ENCODE measurements around the gene KCNIP1.

KCNIP1 gene

GRCh38 chr5:170628691-170629565 lies 125.1 kb downstream of the KCNIP1 start:
- no peak for DNase-seq (ENCODE audit: low read depth in 2 of 2)

DNA sequence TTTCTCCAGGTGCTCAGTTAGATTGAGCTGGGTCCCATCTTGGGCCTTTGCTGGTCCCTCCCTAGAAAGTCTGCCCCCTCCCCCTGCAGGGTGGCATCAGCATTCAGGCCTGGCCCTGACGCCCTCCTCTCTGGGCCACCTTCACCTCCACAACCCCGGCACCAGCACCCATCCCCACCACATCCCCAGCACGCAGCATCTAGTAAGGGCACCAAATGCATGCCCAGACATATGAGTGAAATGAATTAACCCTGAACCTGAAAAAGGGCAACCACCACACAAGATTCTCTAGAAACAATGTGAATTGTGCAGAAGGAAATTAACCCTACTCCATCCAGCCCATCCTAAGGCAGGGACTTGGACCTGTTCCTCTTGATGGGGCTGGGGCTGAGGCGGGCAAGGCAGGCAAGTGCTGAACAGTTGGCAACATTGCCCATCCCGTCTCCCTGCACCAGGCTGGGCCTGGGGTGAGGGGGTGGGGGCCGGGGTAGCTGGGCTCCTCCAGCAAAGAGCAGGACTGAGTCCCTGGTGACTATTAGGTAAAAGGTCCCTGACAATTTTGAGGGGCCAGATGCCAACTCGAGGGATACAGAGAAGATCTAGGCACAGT lies 125.9 kb downstream of the KCNIP1 start:
- no peak for DNase-seq (ENCODE audit: low read depth in 2 of 2)

DNA sequence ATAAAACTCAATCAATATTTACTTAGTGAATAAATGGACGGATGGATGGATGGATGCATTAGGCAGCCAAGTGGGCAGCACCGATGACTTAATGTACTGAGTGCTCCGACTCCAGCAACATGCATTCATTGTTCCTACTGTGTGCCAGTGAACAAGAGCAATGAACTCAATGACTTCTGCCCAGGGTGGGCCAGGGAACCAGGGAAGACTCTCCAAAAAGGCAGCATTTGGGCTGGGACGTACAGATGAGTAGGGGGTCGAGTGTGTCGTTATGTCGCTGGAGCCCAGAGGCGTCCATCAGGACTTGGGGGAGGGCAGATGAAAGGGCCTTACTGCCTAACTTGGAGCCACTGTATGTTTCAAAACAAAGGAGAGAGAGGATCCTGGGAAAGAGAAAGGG lies 126.4 kb downstream of the KCNIP1 start:
- no peak for DNase-seq (ENCODE audit: low read depth in 2 of 2)

DNA sequence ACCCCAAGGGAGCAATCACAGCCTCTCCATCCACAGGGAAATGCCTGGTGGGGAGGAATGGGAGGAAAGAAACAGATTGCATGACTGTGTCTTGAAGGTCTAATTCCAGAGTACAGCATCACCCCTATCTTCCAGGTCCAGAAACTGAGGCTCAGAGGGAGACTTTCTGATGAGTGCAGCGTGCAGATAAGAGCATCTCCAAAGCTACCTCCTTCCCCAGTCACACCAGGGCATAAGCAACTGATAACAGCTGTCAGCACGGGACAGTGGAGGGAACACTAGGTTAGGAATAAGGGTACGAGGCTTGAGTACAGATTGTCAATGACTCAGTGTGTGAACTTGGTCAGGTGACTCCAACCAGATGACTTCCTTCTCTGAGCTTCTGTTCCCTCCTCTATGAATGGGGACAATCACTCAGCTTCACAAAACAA lies 126.9 kb downstream of the KCNIP1 start:
- no peak for DNase-seq (ENCODE audit: low read depth in 2 of 2)

GRCh38 chr5:170631466-170632195 lies 127.8 kb downstream of the KCNIP1 start:
- DNase-seq (ENCODE audit: low read depth in 2 of 2): no peak

DNA sequence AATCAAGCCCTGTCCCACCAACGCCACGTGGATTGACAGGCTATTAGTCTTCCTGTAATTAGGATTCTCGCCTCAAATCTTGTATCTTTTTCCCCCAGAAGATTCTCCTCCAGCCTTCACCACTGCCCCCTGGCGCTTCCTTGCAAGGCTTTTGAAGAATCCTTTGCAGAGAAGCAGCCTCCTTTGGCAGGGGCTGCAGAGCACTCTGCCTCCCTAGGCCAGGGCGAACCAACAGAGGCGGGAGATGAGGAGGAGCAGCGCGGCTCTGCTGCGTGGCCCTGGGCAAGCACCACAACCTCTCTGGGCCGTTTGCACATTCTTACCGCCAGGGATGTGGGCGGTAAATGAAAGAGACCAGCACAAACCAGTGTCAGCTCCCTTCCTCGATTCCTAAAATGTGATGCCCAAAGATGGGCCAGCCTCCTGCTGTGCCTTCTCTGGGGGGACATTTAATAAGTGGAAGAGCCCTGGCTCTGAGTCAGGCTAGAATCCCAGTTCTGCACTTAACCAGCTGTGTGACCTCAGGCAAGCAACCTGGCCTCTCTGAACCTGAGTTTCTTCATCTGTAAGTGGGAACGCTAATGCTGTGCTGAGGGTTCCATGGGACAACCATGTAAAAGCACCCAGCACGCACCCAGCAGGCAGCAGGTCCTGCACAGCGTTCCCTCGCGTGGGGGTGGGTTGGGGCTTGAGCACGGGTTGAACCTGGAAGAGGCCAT lies 128.6 kb downstream of the KCNIP1 start:
- no peak for DNase-seq (ENCODE audit: low read depth in 2 of 2)

DNA sequence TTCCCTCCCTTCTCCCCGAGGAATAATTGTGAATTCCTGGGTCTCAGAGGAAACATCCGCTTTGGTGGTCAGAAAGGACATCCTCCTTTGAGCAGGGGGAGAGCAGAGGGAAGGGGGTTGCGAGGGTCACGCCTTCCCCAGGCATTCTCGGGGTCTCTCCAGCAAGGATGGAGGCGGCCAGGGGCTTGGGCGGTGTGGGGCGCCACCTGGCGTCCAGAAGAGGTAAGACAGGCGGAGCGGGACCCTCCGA lies 129.1 kb downstream of the KCNIP1 start:
- peak; percentile 43 to 55 for DNase-seq (ENCODE audit: low read depth in 2 of 2)

DNA sequence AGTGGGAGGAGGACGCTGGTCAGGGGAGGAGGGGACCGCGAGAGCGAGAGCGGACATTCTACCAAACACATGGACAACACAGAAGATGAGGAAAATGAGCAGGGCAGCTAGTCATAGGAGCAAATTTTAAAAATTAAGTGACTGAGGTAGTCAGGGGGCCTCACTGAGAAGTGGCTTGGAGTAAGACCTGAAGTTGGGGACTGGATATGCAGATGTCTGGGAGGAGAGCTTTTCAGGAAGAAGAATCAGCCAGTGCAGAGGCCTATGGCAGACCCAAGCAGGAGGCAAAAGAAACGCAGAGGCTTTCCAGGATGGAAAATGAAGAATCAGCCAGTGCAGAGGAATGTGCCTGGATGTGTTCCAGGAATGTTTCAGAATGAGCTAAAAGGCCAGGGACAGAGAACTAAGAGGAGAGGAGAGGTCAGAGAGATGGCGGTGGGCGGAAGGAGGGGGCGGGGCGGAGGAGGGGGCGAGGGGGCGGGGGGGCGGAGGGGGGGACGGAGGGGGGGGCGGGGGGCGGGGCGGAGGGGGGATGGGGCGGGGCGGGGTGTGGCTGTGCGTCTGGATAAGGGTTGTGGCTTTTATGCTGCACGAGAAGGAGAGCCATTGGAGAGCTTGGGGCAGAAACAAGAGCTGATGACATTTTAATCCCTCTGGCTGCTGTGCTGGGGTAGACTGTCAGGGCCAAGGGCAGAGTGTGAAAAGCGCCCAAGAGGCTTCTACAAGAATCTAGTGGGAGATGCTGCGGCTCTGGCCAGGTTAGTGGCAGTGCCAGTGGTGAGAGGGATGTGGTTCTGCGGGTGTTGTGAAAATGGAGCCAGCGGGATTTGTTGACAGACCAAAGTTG lies 129.6 kb downstream of the KCNIP1 start:
- no peak for DNase-seq (ENCODE audit: low read depth in 2 of 2)

GRCh38 chr5:170634256-170634990 lies 130.6 kb downstream of the KCNIP1 start:
- no peak for DNase-seq (ENCODE audit: low read depth in 2 of 2)

- DNase-seq (ENCODE audit: low read depth in 2 of 2): no peak
Observed at GRCh38 chr5:170635706-170636105, 131.9 kb downstream of the KCNIP1 start.

- DNase-seq (ENCODE audit: low read depth in 2 of 2): no peak
Observed at GRCh38 chr5:170636206-170636605, 132.4 kb downstream of the KCNIP1 start.

- DNase-seq (ENCODE audit: low read depth in 2 of 2): no peak
Observed at GRCh38 chr5:170636801-170637477, 133.1 kb downstream of the KCNIP1 start.

DNA sequence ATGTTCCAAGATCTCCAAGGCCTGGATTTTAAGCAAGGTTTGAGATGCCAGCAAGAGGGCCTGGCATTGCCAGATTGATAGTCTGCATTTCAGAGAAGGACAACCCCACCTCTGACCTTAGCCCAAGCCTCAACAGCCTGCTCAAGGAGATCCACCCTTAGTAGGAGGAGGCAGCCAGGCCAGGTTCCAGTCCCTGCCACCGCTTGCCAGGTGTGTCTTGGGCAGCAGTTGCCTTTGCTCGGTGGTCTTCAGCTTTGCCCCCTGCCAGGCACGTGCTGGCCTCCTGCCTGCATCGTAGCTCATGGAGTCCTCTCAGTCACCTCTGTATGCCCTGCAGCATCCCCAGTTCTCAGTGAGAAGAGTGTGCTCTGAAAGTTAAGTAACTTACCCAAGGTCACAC lies 134.2 kb downstream of the KCNIP1 start:
- no peak for DNase-seq (ENCODE audit: low read depth in 2 of 2)

GRCh38 chr5:170638454-170639220 lies 134.8 kb downstream of the KCNIP1 start:
- peak; percentile 55 to 59 for DNase-seq (ENCODE audit: low read depth in 2 of 2)

DNA sequence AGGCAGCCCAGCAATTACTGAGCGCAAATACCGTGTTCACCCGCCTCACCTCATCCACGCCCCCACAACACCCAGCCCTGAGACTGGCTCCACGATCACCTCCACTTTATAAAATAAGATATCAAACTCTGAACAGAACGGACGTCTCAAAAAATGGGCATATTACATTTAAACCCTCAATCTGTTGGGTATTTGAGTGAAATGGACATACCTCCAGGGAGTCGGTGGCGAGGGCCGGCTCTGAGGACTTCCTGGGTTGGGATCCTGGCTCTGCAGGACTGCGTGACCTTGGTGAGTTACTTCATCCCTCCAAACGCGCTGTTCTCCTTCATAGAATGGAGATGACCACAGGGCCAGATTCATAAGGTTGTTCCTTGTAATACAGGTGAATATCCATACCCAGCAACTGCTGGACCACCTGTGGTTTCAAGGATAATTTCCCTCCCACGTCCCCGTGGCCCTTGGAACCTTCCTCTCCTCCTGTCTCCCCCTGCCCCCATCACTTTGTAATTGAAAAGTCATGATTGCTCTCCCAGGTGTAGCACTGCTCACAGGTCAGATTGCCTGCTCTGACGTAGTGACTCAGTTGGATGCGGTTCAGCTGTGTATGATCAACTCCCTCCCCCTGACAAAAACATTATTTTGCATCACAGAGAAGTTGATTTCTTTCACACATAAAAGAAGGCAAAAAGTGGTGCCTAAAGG lies 135.6 kb downstream of the KCNIP1 start:
- DNase-seq (ENCODE audit: low read depth in 2 of 2): no peak

DNA sequence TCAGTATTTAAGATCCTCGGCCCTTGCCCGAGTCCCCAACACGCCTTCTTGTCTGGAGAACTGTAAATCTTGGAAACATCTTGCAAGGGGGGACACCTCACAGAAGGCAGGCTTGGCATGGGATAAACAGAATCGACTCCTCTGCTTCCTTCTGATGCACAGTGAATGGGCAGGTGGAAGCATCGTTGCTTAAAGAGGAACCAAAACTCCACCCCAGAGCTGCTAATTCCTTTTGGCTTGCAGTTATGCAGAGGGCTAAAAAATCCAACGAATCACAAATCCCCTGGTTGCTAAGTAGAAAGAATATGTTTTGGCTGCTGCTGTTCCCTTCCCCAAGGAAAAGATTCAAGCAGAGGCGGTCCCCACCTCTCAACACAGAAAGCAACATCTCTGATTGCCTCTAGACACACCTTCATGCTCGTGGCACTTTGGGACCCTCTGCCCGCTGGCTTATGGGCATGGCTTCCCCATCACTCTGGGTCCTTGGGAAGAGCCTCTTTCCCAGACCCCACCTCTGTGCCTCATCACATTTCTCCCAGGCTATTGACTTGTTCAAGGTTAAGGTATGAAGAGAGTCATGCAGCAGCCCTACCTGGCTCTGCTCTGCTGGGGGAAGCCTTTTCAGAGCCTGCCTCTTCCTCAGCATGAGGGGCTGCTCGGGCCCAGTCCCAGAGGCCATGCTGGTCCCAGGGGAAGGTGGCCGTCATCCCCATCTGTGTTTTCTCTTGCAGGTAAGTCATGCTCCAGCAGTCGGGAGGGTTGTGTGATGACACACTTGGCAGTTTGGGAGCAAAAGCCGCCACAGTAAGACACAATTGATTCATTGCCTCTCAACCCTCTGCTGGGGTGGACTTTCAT lies 137.1 kb downstream of the KCNIP1 start:
- no peak for DNase-seq (ENCODE audit: low read depth in 2 of 2)

DNA sequence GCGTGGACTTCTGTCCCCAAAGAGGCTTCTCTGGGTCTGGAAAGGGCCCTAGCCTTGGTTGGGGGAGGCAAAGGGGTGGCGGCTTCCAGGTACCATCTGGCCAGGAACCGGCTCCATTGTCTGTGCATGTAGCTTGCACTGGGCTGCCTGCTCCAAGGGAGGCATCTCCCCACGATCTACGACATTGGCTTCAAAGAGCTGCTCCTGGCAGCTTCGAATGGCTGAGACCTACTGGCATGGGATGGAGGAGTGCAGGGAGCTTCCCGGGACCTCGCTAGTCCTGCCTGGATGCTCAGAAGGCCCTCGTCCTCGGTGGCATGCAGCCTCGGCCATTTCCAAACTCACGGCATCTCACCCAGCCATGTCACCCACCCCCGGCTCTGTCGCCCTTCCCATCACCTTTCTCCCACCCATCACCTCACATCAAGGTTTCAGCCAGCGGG lies 137.8 kb downstream of the KCNIP1 start:
- no peak for DNase-seq (ENCODE audit: low read depth in 2 of 2)
